ENCODE data around the gene ATP2C1.

DNA sequence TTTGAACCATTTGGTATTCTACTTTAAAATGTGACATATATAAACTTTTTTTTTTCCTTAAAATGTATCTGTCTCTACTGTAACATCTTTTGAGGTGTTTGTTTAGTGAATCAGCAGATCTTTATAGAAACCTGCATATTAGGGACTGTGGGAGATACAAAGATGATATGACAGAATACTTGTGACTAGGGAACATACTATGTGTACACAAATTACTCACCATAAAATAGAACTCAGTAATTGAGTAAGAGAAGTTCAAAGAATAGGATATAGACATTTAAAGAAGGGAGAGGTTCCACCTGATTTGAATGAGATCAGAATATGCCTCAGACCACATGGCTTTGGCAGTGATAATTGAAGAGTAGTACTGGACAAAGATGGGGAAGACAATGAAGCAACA, 47.9 kb downstream of the ATP2C1 start:
- TF ChIP-seq, protein P1, sequence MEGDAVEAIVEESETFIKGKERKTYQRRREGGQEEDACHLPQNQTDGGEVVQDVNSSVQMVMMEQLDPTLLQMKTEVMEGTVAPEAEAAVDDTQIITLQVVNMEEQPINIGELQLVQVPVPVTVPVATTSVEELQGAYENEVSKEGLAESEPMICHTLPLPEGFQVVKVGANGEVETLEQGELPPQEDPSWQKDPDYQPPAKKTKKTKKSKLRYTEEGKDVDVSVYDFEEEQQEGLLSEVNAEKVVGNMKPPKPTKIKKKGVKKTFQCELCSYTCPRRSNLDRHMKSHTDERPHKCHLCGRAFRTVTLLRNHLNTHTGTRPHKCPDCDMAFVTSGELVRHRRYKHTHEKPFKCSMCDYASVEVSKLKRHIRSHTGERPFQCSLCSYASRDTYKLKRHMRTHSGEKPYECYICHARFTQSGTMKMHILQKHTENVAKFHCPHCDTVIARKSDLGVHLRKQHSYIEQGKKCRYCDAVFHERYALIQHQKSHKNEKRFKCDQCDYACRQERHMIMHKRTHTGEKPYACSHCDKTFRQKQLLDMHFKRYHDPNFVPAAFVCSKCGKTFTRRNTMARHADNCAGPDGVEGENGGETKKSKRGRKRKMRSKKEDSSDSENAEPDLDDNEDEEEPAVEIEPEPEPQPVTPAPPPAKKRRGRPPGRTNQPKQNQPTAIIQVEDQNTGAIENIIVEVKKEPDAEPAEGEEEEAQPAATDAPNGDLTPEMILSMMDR (conservative IDR thresholded peaks at IDR 0.05; ENCODE audit: low read depth in 2 of 2), result no peak
- TF ChIP-seq ZNF331 (CRISPR knock-in tag; IDR thresholded peaks at IDR 0.05; ENCODE audit: low read depth) (no peak), EZH2 (IDR thresholded peaks at IDR 0.05; ENCODE audit: low read depth, unreplicated experiment) (no peak), STAT1 (IDR thresholded peaks at IDR 0.05; ENCODE audit: unreplicated experiment) (no peak), POLR2AphosphoS5 (IDR thresholded peaks at IDR 0.05; ENCODE audit: low read depth) (no peak), EZH2phosphoT487 (IDR thresholded peaks at IDR 0.05; ENCODE audit: unreplicated experiment) (no peak), JUNB (IDR thresholded peaks at IDR 0.05; ENCODE audit: unreplicated experiment) (no peak), CREB1 (CRISPR knock-in tag; IDR thresholded peaks at IDR 0.05; ENCODE audit: low read depth) (no peak), ZNF114 (CRISPR knock-in tag; IDR thresholded peaks at IDR 0.05) (no peak)
- TF ChIP-seq, protein P2, sequence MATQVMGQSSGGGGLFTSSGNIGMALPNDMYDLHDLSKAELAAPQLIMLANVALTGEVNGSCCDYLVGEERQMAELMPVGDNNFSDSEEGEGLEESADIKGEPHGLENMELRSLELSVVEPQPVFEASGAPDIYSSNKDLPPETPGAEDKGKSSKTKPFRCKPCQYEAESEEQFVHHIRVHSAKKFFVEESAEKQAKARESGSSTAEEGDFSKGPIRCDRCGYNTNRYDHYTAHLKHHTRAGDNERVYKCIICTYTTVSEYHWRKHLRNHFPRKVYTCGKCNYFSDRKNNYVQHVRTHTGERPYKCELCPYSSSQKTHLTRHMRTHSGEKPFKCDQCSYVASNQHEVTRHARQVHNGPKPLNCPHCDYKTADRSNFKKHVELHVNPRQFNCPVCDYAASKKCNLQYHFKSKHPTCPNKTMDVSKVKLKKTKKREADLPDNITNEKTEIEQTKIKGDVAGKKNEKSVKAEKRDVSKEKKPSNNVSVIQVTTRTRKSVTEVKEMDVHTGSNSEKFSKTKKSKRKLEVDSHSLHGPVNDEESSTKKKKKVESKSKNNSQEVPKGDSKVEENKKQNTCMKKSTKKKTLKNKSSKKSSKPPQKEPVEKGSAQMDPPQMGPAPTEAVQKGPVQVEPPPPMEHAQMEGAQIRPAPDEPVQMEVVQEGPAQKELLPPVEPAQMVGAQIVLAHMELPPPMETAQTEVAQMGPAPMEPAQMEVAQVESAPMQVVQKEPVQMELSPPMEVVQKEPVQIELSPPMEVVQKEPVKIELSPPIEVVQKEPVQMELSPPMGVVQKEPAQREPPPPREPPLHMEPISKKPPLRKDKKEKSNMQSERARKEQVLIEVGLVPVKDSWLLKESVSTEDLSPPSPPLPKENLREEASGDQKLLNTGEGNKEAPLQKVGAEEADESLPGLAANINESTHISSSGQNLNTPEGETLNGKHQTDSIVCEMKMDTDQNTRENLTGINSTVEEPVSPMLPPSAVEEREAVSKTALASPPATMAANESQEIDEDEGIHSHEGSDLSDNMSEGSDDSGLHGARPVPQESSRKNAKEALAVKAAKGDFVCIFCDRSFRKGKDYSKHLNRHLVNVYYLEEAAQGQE (IDR thresholded peaks at IDR 0.05; ENCODE audit: unreplicated experiment), result no peak
- TF ChIP-seq, protein P3, sequence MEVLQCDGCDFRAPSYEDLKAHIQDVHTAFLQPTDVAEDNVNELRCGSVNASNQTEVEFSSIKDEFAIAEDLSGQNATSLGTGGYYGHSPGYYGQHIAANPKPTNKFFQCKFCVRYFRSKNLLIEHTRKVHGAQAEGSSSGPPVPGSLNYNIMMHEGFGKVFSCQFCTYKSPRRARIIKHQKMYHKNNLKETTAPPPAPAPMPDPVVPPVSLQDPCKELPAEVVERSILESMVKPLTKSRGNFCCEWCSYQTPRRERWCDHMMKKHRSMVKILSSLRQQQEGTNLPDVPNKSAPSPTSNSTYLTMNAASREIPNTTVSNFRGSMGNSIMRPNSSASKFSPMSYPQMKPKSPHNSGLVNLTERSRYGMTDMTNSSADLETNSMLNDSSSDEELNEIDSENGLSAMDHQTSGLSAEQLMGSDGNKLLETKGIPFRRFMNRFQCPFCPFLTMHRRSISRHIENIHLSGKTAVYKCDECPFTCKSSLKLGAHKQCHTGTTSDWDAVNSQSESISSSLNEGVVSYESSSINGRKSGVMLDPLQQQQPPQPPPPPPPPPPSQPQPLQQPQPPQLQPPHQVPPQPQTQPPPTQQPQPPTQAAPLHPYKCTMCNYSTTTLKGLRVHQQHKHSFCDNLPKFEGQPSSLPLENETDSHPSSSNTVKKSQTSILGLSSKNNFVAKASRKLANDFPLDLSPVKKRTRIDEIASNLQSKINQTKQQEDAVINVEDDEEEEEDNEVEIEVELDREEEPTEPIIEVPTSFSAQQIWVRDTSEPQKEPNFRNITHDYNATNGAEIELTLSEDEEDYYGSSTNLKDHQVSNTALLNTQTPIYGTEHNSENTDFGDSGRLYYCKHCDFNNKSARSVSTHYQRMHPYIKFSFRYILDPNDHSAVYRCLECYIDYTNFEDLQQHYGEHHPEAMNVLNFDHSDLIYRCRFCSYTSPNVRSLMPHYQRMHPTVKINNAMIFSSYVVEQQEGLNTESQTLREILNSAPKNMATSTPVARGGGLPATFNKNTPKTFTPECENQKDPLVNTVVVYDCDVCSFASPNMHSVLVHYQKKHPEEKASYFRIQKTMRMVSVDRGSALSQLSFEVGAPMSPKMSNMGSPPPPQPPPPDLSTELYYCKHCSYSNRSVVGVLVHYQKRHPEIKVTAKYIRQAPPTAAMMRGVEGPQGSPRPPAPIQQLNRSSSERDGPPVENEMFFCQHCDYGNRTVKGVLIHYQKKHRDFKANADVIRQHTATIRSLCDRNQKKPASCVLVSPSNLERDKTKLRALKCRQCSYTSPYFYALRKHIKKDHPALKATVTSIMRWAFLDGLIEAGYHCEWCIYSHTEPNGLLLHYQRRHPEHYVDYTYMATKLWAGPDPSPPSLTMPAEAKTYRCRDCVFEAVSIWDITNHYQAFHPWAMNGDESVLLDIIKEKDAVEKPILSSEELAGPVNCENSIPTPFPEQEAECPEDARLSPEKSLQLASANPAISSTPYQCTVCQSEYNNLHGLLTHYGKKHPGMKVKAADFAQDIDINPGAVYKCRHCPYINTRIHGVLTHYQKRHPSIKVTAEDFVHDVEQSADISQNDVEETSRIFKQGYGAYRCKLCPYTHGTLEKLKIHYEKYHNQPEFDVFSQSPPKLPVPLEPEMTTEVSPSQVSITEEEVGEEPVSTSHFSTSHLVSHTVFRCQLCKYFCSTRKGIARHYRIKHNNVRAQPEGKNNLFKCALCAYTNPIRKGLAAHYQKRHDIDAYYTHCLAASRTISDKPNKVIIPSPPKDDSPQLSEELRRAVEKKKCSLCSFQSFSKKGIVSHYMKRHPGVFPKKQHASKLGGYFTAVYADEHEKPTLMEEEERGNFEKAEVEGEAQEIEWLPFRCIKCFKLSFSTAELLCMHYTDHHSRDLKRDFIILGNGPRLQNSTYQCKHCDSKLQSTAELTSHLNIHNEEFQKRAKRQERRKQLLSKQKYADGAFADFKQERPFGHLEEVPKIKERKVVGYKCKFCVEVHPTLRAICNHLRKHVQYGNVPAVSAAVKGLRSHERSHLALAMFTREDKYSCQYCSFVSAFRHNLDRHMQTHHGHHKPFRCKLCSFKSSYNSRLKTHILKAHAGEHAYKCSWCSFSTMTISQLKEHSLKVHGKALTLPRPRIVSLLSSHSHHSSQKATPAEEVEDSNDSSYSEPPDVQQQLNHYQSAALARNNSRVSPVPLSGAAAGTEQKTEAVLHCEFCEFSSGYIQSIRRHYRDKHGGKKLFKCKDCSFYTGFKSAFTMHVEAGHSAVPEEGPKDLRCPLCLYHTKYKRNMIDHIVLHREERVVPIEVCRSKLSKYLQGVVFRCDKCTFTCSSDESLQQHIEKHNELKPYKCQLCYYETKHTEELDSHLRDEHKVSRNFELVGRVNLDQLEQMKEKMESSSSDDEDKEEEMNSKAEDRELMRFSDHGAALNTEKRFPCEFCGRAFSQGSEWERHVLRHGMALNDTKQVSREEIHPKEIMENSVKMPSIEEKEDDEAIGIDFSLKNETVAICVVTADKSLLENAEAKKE (CRISPR knock-in tag; IDR thresholded peaks at IDR 0.05), result no peak

Measured in GM23338 (cell line).